ENCODE results near the gene HIBCH. TPM values are rescaled to one million over a fixed set of nuclear protein-coding genes. Genes with fewer than 3 reads are reported as not detected.
"Not testable (repeated sequence)": the region's sequence is repeated elsewhere in the genome, so short reads cannot be mapped to it uniquely, and the experiment has no call there.

The HIBCH gene
- total RNA-seq, 1 donor from 2014 or later: 41.5 TPM

DNA sequence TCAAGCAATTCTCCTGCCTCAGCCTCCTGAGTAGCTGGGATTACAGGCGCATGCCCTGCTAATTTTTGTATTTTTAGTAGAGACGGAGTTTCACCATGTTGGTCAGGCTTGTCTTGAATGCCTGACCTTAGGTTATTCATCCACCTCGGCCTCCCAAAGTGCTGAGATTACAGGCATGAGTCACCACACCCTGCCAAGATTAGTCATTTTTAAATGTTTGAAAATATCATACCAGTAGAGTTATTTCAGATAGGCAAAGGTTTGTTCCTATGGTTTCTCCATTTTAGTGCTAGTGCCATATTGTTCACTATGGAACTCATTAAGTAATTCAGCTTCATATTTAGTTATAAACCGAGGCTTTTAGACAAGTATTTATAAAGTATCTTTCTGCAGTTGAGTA, 52.3 kb downstream of the HIBCH start:
- no peak for DNase-seq (ENCODE audit: low spot score)
- intact Hi-C loops (cut with DNase I): no loop called here
- ATAC-seq: no peak

- intact Hi-C loops (cut with DNase I): no loop called here
- ATAC-seq (no peak), DNase-seq (ENCODE audit: low spot score) (no peak)
These were observed 53.3 kb downstream of the HIBCH start for GRCh38 chr2:190266314-190266713.

DNA sequence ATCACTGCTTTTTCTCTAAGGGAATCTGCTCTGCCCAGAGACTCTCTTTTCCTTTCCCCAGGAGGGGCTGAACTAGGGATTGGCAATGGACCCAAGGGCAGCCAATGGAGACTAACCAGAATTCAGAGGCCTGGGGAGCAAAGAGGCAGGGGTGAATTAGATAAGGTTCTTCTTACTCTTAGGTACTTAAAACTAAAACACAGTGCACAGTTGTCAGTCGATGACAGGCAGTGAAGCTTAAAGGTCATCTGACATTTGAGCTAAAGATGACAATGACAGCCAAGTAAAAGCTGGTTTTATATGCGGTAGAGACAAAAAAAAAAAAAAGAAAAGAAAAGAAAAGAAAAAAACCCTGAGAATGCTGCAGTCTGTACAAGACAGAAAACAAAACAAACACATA, 57.8 kb downstream of the HIBCH start:
- intact Hi-C loops (cut with DNase I): no loop called here
- DNase-seq (ENCODE audit: low spot score) (no peak), ATAC-seq (no peak)

GRCh38 chr2:190256087-190256486, 63.5 kb downstream of the HIBCH start:
- ATAC-seq (no peak), DNase-seq (ENCODE audit: low spot score) (no peak)
- intact Hi-C loops (cut with DNase I): no loop called here

DNA sequence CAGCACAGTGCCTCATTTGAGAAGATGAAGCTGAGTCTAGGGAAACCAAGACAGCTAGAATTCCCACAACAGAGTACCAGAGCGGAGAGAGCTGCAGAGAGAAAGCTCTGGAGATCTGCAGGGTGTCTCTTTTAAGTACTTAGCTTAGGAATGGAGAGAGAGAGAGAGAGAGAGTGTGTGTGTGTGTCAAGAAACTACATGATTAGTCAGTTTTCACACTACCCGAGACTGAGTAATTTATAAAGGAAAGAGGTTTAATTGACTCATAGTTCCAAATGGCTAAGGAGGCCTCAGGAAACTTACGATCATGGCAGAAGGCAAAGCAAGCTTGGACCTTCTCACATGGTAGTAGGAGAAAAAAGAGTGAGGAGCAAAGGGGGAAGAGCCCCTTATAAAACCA, 64.0 kb downstream of the HIBCH start:
- no peak for DNase-seq (ENCODE audit: low spot score)
- ATAC-seq: no peak
- intact Hi-C loops (cut with DNase I): no loop called here

GRCh38 chr2:190254063-190254850, 65.4 kb downstream of the HIBCH start:
- ATAC-seq (no peak), DNase-seq (ENCODE audit: low spot score) (no peak)
- intact Hi-C loops (cut with DNase I): no loop called here

DNA sequence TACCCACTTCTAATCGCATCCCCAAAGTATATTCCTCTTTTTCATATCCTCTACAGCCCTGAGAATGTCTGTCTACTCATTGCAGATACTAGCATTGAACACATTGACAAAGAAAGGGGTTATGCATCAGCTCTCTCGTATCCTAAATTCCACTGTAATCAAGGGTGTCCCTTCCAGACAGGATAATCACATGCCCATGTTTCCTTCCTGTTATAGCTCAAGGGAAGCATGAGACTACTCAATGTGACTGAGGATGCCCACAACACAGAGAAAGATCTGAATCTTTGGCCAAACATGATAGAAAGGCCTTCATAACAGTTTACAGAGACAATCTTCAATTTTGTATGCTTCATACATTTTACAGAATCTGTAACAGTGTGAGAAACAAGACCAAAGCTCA, 69.2 kb downstream of the HIBCH start:
- no peak for DNase-seq (ENCODE audit: low spot score)
- no peak for ATAC-seq
- intact Hi-C loops (cut with DNase I): no loop called here

- intact Hi-C loops (cut with DNase I): no loop called here
- ATAC-seq (no peak), DNase-seq (ENCODE audit: low spot score) (no peak)
These were observed 84.0 kb downstream of the HIBCH start for GRCh38 chr2:190235551-190236075.

DNA sequence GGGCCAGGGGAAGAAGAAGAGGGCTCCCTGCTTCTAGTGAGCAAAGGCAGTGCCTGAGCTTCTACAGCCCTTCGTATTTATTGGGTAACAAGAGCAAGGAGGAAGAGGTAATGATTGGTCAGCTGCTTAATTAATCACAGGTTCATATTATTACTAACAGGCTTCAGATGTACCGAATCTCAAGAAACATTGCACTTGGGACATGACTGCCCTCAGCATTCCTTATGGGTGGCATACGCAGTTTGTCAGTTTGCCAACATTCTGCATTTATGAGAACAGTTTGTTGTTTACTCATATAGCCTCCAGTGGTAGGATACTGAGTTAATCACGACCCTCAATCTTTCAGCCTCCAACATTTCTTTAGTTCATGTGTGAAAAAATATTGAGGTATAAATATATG, 84.5 kb downstream of the HIBCH start:
- ATAC-seq: no peak
- intact Hi-C loops (cut with DNase I): no loop called here
- no peak for DNase-seq (ENCODE audit: low spot score)

GRCh38 chr2:190223989-190224388, 95.6 kb downstream of the HIBCH start:
- intact Hi-C loops (cut with DNase I); DNase-seq (ENCODE audit: low spot score); ATAC-seq: not testable (repeated sequence)

DNA sequence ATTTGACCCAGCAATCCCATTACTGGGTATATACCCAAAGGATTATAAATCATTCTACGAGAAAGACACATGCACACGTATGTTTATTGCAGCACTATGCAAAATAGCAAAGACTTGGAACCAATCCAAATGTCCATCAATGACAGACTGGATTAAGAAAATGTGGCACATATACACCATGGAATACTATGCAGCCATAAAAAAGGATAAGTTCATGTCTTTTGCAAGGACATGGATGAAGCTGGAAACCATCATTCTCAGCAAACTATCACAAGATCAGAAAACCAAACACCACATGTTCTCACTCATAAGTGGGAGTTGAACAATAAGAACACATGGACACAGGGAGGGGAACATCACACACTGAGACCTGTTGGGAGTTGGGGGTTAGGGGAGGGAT, 96.9 kb downstream of the HIBCH start:
- intact Hi-C loops (cut with DNase I); ATAC-seq; DNase-seq (ENCODE audit: low spot score): not testable (repeated sequence)

GRCh38 chr2:190221429-190221828, 98.2 kb downstream of the HIBCH start:
- no peak for DNase-seq (ENCODE audit: low spot score)
- intact Hi-C loops (cut with DNase I): no loop called here
- ATAC-seq: peak; percentile 24

DNA sequence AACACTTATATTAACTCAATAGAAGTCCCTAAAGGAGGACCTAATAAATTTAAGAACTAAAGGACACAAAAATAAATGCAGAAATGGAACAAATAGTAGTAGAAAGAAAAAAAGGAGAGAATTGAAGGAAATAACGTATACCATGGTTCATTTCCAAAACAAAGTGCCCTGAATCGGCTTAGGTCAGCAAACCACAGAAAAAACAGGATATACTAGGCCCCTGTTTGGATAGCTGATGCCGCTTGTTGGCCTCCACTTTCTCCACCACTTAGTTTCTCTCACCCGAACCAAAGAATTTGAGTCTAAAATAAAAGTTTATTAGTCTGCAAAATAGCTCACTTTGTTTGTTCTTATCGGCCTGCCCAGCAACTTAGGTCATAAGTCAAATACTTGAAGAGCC, 100.4 kb downstream of the HIBCH start:
- DNase-seq (ENCODE audit: low spot score): no peak
- intact Hi-C loops (cut with DNase I): no loop called here
- ATAC-seq: no peak

- DNase-seq (ENCODE audit: low spot score) (no peak), ATAC-seq (no peak)
- intact Hi-C loops (cut with DNase I): no loop called here
These were observed 102.0 kb downstream of the HIBCH start for GRCh38 chr2:190217616-190218015.

- intact Hi-C loops (cut with DNase I): no loop called here
- ATAC-seq (no peak), DNase-seq (ENCODE audit: low spot score) (no peak)
These were observed 102.8 kb downstream of the HIBCH start for GRCh38 chr2:190216829-190217228.

DNA sequence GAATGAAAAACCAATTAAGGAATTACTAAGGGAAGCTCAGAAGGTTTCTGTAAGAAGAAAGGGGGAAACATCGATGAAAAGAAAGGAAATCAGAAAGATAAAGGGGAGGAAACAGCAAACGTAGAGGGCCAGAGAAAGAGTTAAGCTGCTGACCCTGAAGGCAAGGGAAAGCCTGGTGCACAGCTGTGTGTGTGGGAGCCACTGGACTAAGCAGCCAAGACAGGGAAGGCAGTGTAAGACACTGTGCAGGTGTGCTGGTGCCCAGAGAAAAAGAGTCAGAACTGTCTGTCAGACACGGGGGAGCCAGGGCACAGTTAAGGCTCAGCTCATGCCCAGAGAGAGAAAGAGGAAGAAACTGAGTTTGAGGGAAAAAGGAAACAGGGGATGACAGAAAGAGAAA, 104.0 kb downstream of the HIBCH start:
- peak; percentile 38 for ATAC-seq
- no peak for DNase-seq (ENCODE audit: low spot score)
- intact Hi-C loops (cut with DNase I): no loop called here

- intact Hi-C loops (cut with DNase I): no loop called here
- ATAC-seq (peak; percentile 87), DNase-seq (ENCODE audit: low spot score) (no peak)
These were observed 105.0 kb downstream of the HIBCH start for GRCh38 chr2:190214426-190215194.

- DNase-seq (ENCODE audit: low spot score) (no peak), ATAC-seq (peak; percentile 6)
- intact Hi-C loops (cut with DNase I): no loop called here
These were observed 105.9 kb downstream of the HIBCH start for GRCh38 chr2:190213441-190214335.

DNA sequence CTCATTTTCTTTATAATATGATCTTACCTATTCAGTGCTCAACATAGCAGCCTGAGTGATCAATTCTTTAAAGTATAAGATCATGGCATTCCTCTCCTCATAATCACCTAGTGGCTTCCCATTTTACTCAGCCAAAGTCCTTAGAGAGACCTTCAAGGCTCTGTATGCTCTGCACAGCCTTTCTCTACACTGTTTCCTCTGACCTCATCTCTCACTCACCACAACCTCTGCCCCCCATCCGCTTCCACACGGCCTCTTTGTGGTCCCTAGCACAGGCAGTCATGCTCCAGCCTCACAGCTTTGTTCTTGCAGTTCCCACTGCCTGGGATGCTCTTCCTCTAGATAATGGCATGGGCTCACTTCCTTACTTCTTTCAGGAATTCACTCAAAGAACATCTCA, 109.2 kb downstream of the HIBCH start:
- DNase-seq (ENCODE audit: low spot score): no peak
- intact Hi-C loops (cut with DNase I): no loop called here
- no peak for ATAC-seq
